ENCODE data around the gene GPX8. TPM values are rescaled to one million over a fixed set of nuclear protein-coding genes. Genes with fewer than 3 reads are reported as not detected.

GPX8 gene
- total RNA-seq, 5 donors from 2014 or later (not counting 1 experiment from before 2014, with no cell fraction given) = 0.20 TPM; not detected in 4

DNA sequence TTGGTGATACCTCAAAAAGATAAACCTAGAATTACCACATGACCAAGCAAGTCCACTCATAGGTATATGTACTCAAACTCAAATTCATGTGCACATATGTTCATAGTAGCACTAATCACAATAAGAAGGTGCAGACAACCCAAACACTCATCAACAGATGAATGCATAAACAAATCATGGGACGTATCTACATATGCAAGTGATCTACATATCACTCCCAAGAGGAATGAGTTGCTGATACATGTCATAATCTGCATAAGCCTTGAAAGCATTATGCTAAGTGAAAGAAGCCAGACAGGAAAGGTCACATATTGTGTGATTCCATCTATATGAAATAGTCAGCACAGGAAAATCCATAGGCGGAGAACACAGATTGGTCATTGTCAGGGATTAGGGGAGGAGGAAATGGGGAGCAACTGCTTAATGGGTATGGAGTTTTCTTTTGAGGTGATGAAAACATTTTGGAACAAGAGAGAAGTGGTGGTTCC lies 10.6 kb upstream of the GPX8 start:
- Mint-ChIP-seq H3K4me3 (no peak overlapping the region), H3K27me3 (peaks cover 21 to 22% of the 10 kb centered on the region in 2 donors), H3K36me3 (no peaks in the 10 kb centered on the region), H3K27ac (no peak overlapping the region), H3K9me3 (no peaks in the 10 kb centered on the region), H3K4me1 (peaks cover 6 to 7% (median 7%) of the 10 kb centered on the region in 3 donors)
- CTCF ChIA-PET = no interaction called here
- POLR2A ChIA-PET = no interaction called here
- ATAC-seq (replicated peaks in 1 of 4) (no peak), DNase-seq (no peak)
- no peak overlapping the region for H3K27ac ChIP-seq (ENCODE audit: low read length)
- no peaks in the 10 kb centered on the region for H3K36me3 ChIP-seq (ENCODE audit: control insufficient read depth in 2 of 2, extremely low read depth in 1 of 2, insufficient read depth in 1 of 2, low read length in 1 of 2)
- no peaks in the 10 kb centered on the region for H3K9me3 ChIP-seq
- peaks cover 4 to 6% of the 10 kb centered on the region in 2 experiments for H3K4me1 ChIP-seq (ENCODE audit: control insufficient read depth in 1 of 2, extremely low read depth in 1 of 2, insufficient read depth in 2 of 2, low read length in 2 of 2)
- WGBS (ENCODE audit: insufficient coverage) = 100% methylated on average over 1 of the region's 2 CpGs
- peaks cover 0 to 4% of the 10 kb centered on the region in 2 experiments for H3K27me3 ChIP-seq (replicated peaks in 1 of 2; ENCODE audit: control insufficient read depth in 2 of 2, extremely low read depth in 1 of 2, insufficient read depth in 2 of 2, low read length in 1 of 2)
- H3K4me3 ChIP-seq (ENCODE audit: control insufficient read depth in 1 of 2, extremely low read depth in 1 of 2, low read length in 1 of 2) = no peak overlapping the region

GRCh38 chr5:55151923-55152842 lies 7.8 kb upstream of the GPX8 start:
- H3K4me3 Mint-ChIP-seq = no peak overlapping the region
- Histone ChIP-seq H3K4me1 (ENCODE audit: control insufficient read depth in 1 of 2, extremely low read depth in 1 of 2, insufficient read depth in 2 of 2, low read length in 2 of 2) (no peaks in the 10 kb centered on the region), H3K27me3 (replicated peaks in 1 of 2; ENCODE audit: control insufficient read depth in 2 of 2, extremely low read depth in 1 of 2, insufficient read depth in 2 of 2, low read length in 1 of 2) (peaks cover 0 to 4% of the 10 kb centered on the region in 2 experiments), H3K4me3 (ENCODE audit: control insufficient read depth in 1 of 2, extremely low read depth in 1 of 2, low read length in 1 of 2) (no peak overlapping the region), H3K27ac (ENCODE audit: low read length) (no peak overlapping the region), H3K36me3 (ENCODE audit: control insufficient read depth in 2 of 2, extremely low read depth in 1 of 2, insufficient read depth in 1 of 2, low read length in 1 of 2) (no peaks in the 10 kb centered on the region), H3K9me3 (no peaks in the 10 kb centered on the region)
- no peak for DNase-seq
- H3K9me3 Mint-ChIP-seq = peaks cover 0 to 6% (median 0%) of the 10 kb centered on the region in 3 donors
- POLR2A ChIA-PET = no interaction called here
- ATAC-seq (replicated peaks in 1 of 4) = no peak
- no peaks in the 10 kb centered on the region for H3K36me3 Mint-ChIP-seq
- no peaks in the 10 kb centered on the region for H3K4me1 Mint-ChIP-seq
- 100% methylated on average over 1 of the region's 5 CpGs for WGBS (ENCODE audit: insufficient coverage)
- CTCF ChIA-PET = interaction anchor here (1.1 to 2.2 kb wide), 3 partner anchors 7 to 208 kb away, joined by 3 to 6 read pairs (median 4); partner anchors contain the start of gene GPX8 (in 2 of the 2)
- H3K27ac Mint-ChIP-seq = no peak overlapping the region
- H3K27me3 Mint-ChIP-seq = peaks cover 26 to 32% of the 10 kb centered on the region in 2 donors

- Histone ChIP-seq H3K27ac (ENCODE audit: low read length) (no peak overlapping the region), H3K36me3 (ENCODE audit: control insufficient read depth in 2 of 2, extremely low read depth in 1 of 2, insufficient read depth in 1 of 2, low read length in 1 of 2) (no peaks in the 10 kb centered on the region), H3K4me1 (ENCODE audit: control insufficient read depth in 1 of 2, extremely low read depth in 1 of 2, insufficient read depth in 2 of 2, low read length in 2 of 2) (no peaks in the 10 kb centered on the region), H3K27me3 (replicated peaks in 1 of 2; ENCODE audit: control insufficient read depth in 2 of 2, extremely low read depth in 1 of 2, insufficient read depth in 2 of 2, low read length in 1 of 2) (peaks cover 0 to 4% of the 10 kb centered on the region in 2 experiments), H3K4me3 (ENCODE audit: control insufficient read depth in 1 of 2, extremely low read depth in 1 of 2, low read length in 1 of 2) (no peak overlapping the region), H3K9me3 (no peaks in the 10 kb centered on the region)
- H3K9me3 Mint-ChIP-seq = peaks cover 0 to 6% (median 0%) of the 10 kb centered on the region in 3 donors
- H3K27me3 Mint-ChIP-seq = peaks cover 28 to 29% of the 10 kb centered on the region in 2 donors
- no peak overlapping the region for H3K4me3 Mint-ChIP-seq
- ChIA-PET POLR2A (no interaction called here), CTCF (interaction anchor here in 1 of 2 donors (0.9 kb wide), 1 partner anchor 13 kb away, joined by 4 read pairs; no protein-coding TSS in a partner anchor)
- no CpG with 5 or more reads among the region's 3 CpGs for WGBS (ENCODE audit: insufficient coverage)
- DNase-seq (no peak), ATAC-seq (replicated peaks in 1 of 4) (no peak)
- H3K27ac Mint-ChIP-seq = no peak overlapping the region
- no peaks in the 10 kb centered on the region for H3K36me3 Mint-ChIP-seq
- no peaks in the 10 kb centered on the region for H3K4me1 Mint-ChIP-seq
These were observed 5.1 kb upstream of the GPX8 start for GRCh38 chr5:55154873-55155272.

DNA sequence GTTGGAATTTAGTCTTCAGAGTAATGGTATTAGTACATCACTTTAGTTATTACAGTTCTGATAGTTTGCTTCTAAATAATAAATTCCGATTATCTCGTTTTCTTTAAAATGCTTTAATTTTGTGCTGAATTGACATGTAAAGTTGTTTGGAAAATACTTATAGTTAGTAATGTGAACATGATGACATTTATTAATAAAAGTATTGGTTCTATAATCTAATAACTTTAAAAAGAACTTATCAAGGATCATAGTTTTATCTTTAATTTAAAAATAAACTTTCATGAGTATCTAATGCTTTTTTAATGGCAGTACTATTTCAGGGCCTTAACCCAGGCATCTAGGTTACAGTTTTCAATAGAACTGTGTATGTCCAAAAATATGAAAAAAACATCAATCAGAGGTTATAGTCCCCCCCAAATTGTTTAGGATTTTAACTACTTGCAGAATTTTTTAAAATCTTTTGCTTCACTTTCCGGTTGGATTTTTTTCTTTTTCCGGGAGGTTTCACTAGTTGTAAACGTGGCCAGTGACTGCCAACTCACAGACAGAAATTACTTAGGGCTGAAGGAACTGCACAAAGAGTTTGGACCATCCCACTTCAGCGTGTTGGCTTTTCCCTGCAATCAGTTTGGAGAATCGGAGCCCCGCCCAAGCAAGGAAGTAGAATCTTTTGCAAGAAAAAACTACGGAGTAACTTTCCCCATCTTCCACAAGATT lies 680 bp downstream of the GPX8 start:
- Histone ChIP-seq H3K4me3 (ENCODE audit: control insufficient read depth in 1 of 2, extremely low read depth in 1 of 2, low read length in 1 of 2) (no peak overlapping the region), H3K9me3 (no peaks in the 10 kb centered on the region), H3K4me1 (ENCODE audit: control insufficient read depth in 1 of 2, extremely low read depth in 1 of 2, insufficient read depth in 2 of 2, low read length in 2 of 2) (no peaks in the 10 kb centered on the region), H3K36me3 (ENCODE audit: control insufficient read depth in 2 of 2, extremely low read depth in 1 of 2, insufficient read depth in 1 of 2, low read length in 1 of 2) (no peaks in the 10 kb centered on the region), H3K27ac (ENCODE audit: low read length) (no peak overlapping the region), H3K27me3 (replicated peaks in 1 of 2; ENCODE audit: control insufficient read depth in 2 of 2, extremely low read depth in 1 of 2, insufficient read depth in 2 of 2, low read length in 1 of 2) (no peaks in the 10 kb centered on the region)
- ATAC-seq (replicated peaks in 1 of 4) (no peak), DNase-seq (no peak)
- WGBS (ENCODE audit: insufficient coverage) = no CpG with 5 or more reads among the region's 9 CpGs
- Mint-ChIP-seq H3K9me3 (peaks cover 0 to 4% (median 0%) of the 10 kb centered on the region in 3 donors), H3K4me1 (no peaks in the 10 kb centered on the region), H3K4me3 (no peak overlapping the region), H3K27me3 (peaks cover 24 to 37% of the 10 kb centered on the region in 2 donors), H3K27ac (no peak overlapping the region), H3K36me3 (no peaks in the 10 kb centered on the region)
- ChIA-PET POLR2A (no interaction called here), CTCF (interaction anchor here (1.0 to 4.2 kb wide), 19 partner anchors 9 to 644 kb away, joined by 3 to 120 read pairs (median 6); partner anchors contain the start of genes CDC20B (in 1 of the 2) and SNX18 (in 1 of the 2))

GRCh38 chr5:55162666-55163065 lies 2.7 kb downstream of the GPX8 start:
- no peak overlapping the region for H3K4me3 Mint-ChIP-seq
- no peaks in the 10 kb centered on the region for H3K36me3 Mint-ChIP-seq
- no CpG with 5 or more reads among the region's 4 CpGs for WGBS (ENCODE audit: insufficient coverage)
- Histone ChIP-seq H3K4me3 (ENCODE audit: control insufficient read depth in 1 of 2, extremely low read depth in 1 of 2, low read length in 1 of 2) (no peak overlapping the region), H3K27ac (ENCODE audit: low read length) (no peak overlapping the region), H3K4me1 (ENCODE audit: control insufficient read depth in 1 of 2, extremely low read depth in 1 of 2, insufficient read depth in 2 of 2, low read length in 2 of 2) (no peaks in the 10 kb centered on the region), H3K9me3 (no peaks in the 10 kb centered on the region), H3K27me3 (replicated peaks in 1 of 2; ENCODE audit: control insufficient read depth in 2 of 2, extremely low read depth in 1 of 2, insufficient read depth in 2 of 2, low read length in 1 of 2) (peaks cover 0 to 6% of the 10 kb centered on the region in 2 experiments), H3K36me3 (ENCODE audit: control insufficient read depth in 2 of 2, extremely low read depth in 1 of 2, insufficient read depth in 1 of 2, low read length in 1 of 2) (no peaks in the 10 kb centered on the region)
- DNase-seq = no peak
- peaks cover 37 to 51% of the 10 kb centered on the region in 2 donors for H3K27me3 Mint-ChIP-seq
- ChIA-PET CTCF (interaction anchor here (0.6 to 4.2 kb wide), 9 partner anchors 9 to 1123 kb away, joined by 3 to 120 read pairs (median 5); partner anchors contain the start of gene SNX18 (in 1 of the 2)), POLR2A (interaction anchor here in 1 of 2 donors (0.6 kb wide), 1 partner anchor 145 kb away, joined by 4 read pairs; the partner anchor contains the start of gene DHX29)
- no peaks in the 10 kb centered on the region for H3K4me1 Mint-ChIP-seq
- H3K27ac Mint-ChIP-seq = no peak overlapping the region
- no peak for ATAC-seq (replicated peaks in 1 of 4)
- H3K9me3 Mint-ChIP-seq = no peaks in the 10 kb centered on the region

GRCh38 chr5:55171471-55171870 lies 11.5 kb downstream of the GPX8 start:
- Histone ChIP-seq H3K9me3 (no peaks in the 10 kb centered on the region), H3K27me3 (replicated peaks in 1 of 2; ENCODE audit: control insufficient read depth in 2 of 2, extremely low read depth in 1 of 2, insufficient read depth in 2 of 2, low read length in 1 of 2) (peaks cover 13 to 38% of the 10 kb centered on the region in 2 experiments), H3K4me1 (ENCODE audit: control insufficient read depth in 1 of 2, extremely low read depth in 1 of 2, insufficient read depth in 2 of 2, low read length in 2 of 2) (peaks cover 15 to 27% of the 10 kb centered on the region in 2 experiments), H3K27ac (ENCODE audit: low read length) (no peak overlapping the region), H3K36me3 (ENCODE audit: control insufficient read depth in 2 of 2, extremely low read depth in 1 of 2, insufficient read depth in 1 of 2, low read length in 1 of 2) (no peaks in the 10 kb centered on the region), H3K4me3 (ENCODE audit: control insufficient read depth in 1 of 2, extremely low read depth in 1 of 2, low read length in 1 of 2) (no peak overlapping the region)
- Mint-ChIP-seq H3K4me1 (peaks cover 29 to 30% (median 30%) of the 10 kb centered on the region in 3 donors), H3K9me3 (no peaks in the 10 kb centered on the region), H3K27ac (no peak overlapping the region), H3K27me3 (peaks cover 49 to 69% of the 10 kb centered on the region in 2 donors), H3K4me3 (peak overlapping the region in 1 of 3 donors; percentile 68), H3K36me3 (no peaks in the 10 kb centered on the region)
- 25% methylated on average over 1 of the region's 2 CpGs for WGBS (ENCODE audit: insufficient coverage)
- ATAC-seq (replicated peaks in 1 of 4) (no peak), DNase-seq (no peak)
- ChIA-PET POLR2A (interaction anchor here in 1 of 2 donors (0.9 kb wide), 1 partner anchor 366 kb away, joined by 4 read pairs; no protein-coding TSS in a partner anchor), CTCF (interaction anchor here (0.6 to 1.9 kb wide), 10 partner anchors 9 to 520 kb away, joined by 3 to 11 read pairs (median 3); partner anchors contain the start of genes DHX29 (in 2 of the 2), MTREX (in 2 of the 2) and GPX8 (in 1 of the 2))
